ENCODE data around the gene ADCY4.

The ADCY4 gene

GRCh38 chr14:24293525-24293924 is 41.3 kb downstream of the ADCY4 start:
- no peak for DNase-seq

GRCh38 chr14:24292118-24292807 is 42.6 kb downstream of the ADCY4 start:
- no peak for DNase-seq

GRCh38 chr14:24291446-24292117 is 43.3 kb downstream of the ADCY4 start:
- DNase-seq: no peak

- no peak for DNase-seq
Measured at GRCh38 chr14:24290746-24291145, 44.1 kb downstream of the ADCY4 start.

GRCh38 chr14:24289649-24290280 is 45.1 kb downstream of the ADCY4 start:
- DNase-seq: no peak

GRCh38 chr14:24286996-24287395 is 47.9 kb downstream of the ADCY4 start:
- DNase-seq: no peak

- DNase-seq: no peak
Measured at GRCh38 chr14:24285351-24285750, 49.5 kb downstream of the ADCY4 start.

- no peak for DNase-seq
Measured at GRCh38 chr14:24284501-24285035, 50.3 kb downstream of the ADCY4 start.

- no peak for DNase-seq
Measured at GRCh38 chr14:24283796-24284460, 50.9 kb downstream of the ADCY4 start.

GRCh38 chr14:24282736-24283135 is 52.1 kb downstream of the ADCY4 start:
- no peak for DNase-seq

- DNase-seq: no peak
Measured at GRCh38 chr14:24281636-24282035, 53.2 kb downstream of the ADCY4 start.

- no peak for DNase-seq
Measured at GRCh38 chr14:24280797-24281460, 53.9 kb downstream of the ADCY4 start.

GRCh38 chr14:24279301-24280186 is 55.3 kb downstream of the ADCY4 start:
- DNase-seq: no peak

GRCh38 chr14:24278424-24278823 is 56.4 kb downstream of the ADCY4 start:
- DNase-seq: no peak

GRCh38 chr14:24277606-24278321 is 57.1 kb downstream of the ADCY4 start:
- DNase-seq: no peak

- no peak for DNase-seq
Measured at GRCh38 chr14:24277071-24277470, 57.8 kb downstream of the ADCY4 start.

GRCh38 chr14:24274101-24274543 is 60.7 kb downstream of the ADCY4 start:
- no peak for DNase-seq

- peak; percentile 10 for DNase-seq
Measured at GRCh38 chr14:24273422-24273998, 61.4 kb downstream of the ADCY4 start.

GRCh38 chr14:24272467-24272866 is 62.4 kb downstream of the ADCY4 start:
- DNase-seq: no peak

GRCh38 chr14:24271834-24272263 is 63.0 kb downstream of the ADCY4 start:
- no peak for DNase-seq
